ENCODE data around the gene MSRB3. TPM values are rescaled to one million over a fixed set of nuclear protein-coding genes. Genes with fewer than 3 reads are reported as not detected.
A peak's percentile ranks its signal among the peaks of the same experiment; 100 is the strongest.

Gene MSRB3
- total RNA-seq (2021) (0.80 to 1.8 TPM (median 0.85 TPM) in 3 replicates), Bru-seq, nascent RNA (percentile 24 among the genes with signal in this experiment)
- long read RNA-seq, experiment 1, full-length matches to known transcripts: 3 of 5 reads
- long read RNA-seq, experiment 1, partial matches to known transcripts: 0 of 5 reads
- long read RNA-seq, experiment 1, other reads (novel, unspliced or antisense): 2 of 5 reads
- long read RNA-seq, experiment 2, partial matches to known transcripts: 1 of 1 reads
- long read RNA-seq, experiment 2, other reads (novel, unspliced or antisense): 0 of 1 reads
- long read RNA-seq, experiment 3, partial matches to known transcripts: 0 of 1 reads
- long read RNA-seq, experiment 3, other reads (novel, unspliced or antisense): 1 of 1 reads

DNA sequence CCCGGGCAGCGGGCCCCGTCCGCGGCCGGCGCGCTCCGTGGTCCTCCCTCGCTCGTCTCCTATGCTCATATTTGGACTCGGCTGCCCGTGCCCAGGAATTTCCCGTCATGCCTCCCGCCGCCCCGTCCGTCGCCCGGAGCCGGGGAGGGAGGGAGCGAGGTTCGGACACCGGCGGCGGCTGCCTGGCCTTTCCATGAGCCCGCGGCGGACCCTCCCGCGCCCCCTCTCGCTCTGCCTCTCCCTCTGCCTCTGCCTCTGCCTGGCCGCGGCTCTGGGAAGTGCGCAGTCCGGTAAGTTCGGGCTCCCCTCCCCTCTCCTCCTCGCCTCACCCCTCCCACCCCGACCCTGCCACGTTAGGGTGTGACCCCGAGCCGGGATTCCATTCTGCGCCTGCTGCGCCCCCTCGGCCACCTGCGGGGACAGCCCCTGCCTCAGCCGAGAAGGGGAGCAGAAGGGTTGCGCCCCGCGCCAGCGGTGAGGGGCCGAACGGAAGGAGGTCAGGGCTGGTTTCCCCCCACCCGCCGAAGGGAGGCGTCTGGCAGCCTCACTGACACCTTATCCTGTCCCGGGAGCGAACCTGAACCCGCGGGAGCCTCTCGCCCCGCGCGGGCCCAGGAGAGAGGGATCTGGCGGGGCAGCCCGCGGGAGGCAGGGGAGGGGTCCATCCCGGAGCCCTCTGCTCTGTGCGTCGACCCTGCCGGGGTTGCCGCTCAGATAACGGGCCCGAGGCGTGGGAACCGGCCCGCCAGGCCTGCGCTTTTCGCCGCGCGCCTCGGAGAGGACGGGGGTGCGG, at the start of gene MSRB3:
Gene MSRB3 (plus strand): TSS at position 108 of the 793 bp plus-strand sequence. CDS start 29,897 bp downstream, outside the sequence.
- Mint-ChIP-seq H3K36me3 (no peaks in the 10 kb centered on the region), H3K27ac (no peak within 1 kb of the TSS), H3K9me3 (no peaks in the 10 kb centered on the region), H3K27me3 (ENCODE audit: low read depth) (peaks cover 47% of the 10 kb centered on the region), H3K4me3 (peak within 1 kb of the TSS; percentile 80), H3K4me1 (peaks cover 20% of the 10 kb centered on the region)
- ChIA-PET POLR2A (no interaction called here), CTCF (interaction anchor here (0.6 kb wide), 1 partner anchor 24 kb away, joined by 3 read pairs; no protein-coding TSS in a partner anchor)
- ATAC-seq (peak; percentile 89), DNase-seq (ENCODE audit: low spot score) (peak; percentile 81)
- TF ChIP-seq, protein P1, sequence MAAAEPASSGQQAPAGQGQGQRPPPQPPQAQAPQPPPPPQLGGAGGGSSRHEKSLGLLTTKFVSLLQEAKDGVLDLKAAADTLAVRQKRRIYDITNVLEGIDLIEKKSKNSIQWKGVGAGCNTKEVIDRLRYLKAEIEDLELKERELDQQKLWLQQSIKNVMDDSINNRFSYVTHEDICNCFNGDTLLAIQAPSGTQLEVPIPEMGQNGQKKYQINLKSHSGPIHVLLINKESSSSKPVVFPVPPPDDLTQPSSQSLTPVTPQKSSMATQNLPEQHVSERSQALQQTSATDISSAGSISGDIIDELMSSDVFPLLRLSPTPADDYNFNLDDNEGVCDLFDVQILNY (CRISPR knock-in tag; IDR thresholded peaks at IDR 0.05): 0 out of 2 replicates have a peak, but pooled peaks have one; percentile 5
- TF ChIP-seq ZNF232 (CRISPR knock-in tag; IDR thresholded peaks at IDR 0.05): peak; percentile 41; the same call in 1 of the 2 replicates
- TF ChIP-seq, protein P2, sequence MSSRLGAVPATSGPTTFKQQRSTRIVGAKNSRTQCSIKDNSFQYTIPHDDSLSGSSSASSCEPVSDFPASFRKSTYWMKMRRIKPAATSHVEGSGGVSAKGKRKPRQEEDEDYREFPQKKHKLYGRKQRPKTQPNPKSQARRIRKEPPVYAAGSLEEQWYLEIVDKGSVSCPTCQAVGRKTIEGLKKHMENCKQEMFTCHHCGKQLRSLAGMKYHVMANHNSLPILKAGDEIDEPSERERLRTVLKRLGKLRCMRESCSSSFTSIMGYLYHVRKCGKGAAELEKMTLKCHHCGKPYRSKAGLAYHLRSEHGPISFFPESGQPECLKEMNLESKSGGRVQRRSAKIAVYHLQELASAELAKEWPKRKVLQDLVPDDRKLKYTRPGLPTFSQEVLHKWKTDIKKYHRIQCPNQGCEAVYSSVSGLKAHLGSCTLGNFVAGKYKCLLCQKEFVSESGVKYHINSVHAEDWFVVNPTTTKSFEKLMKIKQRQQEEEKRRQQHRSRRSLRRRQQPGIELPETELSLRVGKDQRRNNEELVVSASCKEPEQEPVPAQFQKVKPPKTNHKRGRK (CRISPR knock-in tag; IDR thresholded peaks at IDR 0.05; ENCODE audit: borderline replicate concordance): no peak
- no peak for TF ChIP-seq GABPB1 (CRISPR knock-in tag; IDR thresholded peaks at IDR 0.05)
- TF ChIP-seq, protein P3, sequence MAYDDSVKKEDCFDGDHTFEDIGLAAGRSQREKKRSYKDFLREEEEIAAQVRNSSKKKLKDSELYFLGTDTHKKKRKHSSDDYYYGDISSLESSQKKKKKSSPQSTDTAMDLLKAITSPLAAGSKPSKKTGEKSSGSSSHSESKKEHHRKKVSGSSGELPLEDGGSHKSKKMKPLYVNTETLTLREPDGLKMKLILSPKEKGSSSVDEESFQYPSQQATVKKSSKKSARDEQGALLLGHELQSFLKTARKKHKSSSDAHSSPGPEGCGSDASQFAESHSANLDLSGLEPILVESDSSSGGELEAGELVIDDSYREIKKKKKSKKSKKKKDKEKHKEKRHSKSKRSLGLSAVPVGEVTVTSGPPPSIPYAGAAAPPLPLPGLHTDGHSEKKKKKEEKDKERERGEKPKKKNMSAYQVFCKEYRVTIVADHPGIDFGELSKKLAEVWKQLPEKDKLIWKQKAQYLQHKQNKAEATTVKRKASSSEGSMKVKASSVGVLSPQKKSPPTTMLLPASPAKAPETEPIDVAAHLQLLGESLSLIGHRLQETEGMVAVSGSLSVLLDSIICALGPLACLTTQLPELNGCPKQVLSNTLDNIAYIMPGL (CRISPR knock-in tag; IDR thresholded peaks at IDR 0.05): peak; percentile 87; the same call in 1 of the 2 replicates
- peak; percentile 39; the same call in 1 of the 2 replicates for TF ChIP-seq SP1 (CRISPR knock-in tag; conservative IDR thresholded peaks at IDR 0.05)
- TF ChIP-seq ZNF263 (CRISPR knock-in tag; IDR thresholded peaks at IDR 0.05; ENCODE audit: low read depth): peak; percentile 93
- no peak for TF ChIP-seq GTF2I (CRISPR knock-in tag; conservative IDR thresholded peaks at IDR 0.05)
- no peak for TF ChIP-seq CBFB (CRISPR knock-in tag; IDR thresholded peaks at IDR 0.05; ENCODE audit: low read depth)
- no peak for TF ChIP-seq FOXJ3 (CRISPR knock-in tag; IDR thresholded peaks at IDR 0.05; ENCODE audit: borderline replicate concordance)
- no peak for TF ChIP-seq NR3C1 (CRISPR knock-in tag; conservative IDR thresholded peaks at IDR 0.05; ENCODE audit: low read depth)
- no peak for TF ChIP-seq CREB1 (CRISPR knock-in tag; IDR thresholded peaks at IDR 0.05)
- TF ChIP-seq ZNF219 (CRISPR knock-in tag; IDR thresholded peaks at IDR 0.05; ENCODE audit: borderline replicate concordance): no peak
- TF ChIP-seq TEAD4 (CRISPR knock-in tag; IDR thresholded peaks at IDR 0.05): no peak
- no peak for TF ChIP-seq TP53 (CRISPR knock-in tag; IDR thresholded peaks at IDR 0.05)
- TF ChIP-seq, protein P4, sequence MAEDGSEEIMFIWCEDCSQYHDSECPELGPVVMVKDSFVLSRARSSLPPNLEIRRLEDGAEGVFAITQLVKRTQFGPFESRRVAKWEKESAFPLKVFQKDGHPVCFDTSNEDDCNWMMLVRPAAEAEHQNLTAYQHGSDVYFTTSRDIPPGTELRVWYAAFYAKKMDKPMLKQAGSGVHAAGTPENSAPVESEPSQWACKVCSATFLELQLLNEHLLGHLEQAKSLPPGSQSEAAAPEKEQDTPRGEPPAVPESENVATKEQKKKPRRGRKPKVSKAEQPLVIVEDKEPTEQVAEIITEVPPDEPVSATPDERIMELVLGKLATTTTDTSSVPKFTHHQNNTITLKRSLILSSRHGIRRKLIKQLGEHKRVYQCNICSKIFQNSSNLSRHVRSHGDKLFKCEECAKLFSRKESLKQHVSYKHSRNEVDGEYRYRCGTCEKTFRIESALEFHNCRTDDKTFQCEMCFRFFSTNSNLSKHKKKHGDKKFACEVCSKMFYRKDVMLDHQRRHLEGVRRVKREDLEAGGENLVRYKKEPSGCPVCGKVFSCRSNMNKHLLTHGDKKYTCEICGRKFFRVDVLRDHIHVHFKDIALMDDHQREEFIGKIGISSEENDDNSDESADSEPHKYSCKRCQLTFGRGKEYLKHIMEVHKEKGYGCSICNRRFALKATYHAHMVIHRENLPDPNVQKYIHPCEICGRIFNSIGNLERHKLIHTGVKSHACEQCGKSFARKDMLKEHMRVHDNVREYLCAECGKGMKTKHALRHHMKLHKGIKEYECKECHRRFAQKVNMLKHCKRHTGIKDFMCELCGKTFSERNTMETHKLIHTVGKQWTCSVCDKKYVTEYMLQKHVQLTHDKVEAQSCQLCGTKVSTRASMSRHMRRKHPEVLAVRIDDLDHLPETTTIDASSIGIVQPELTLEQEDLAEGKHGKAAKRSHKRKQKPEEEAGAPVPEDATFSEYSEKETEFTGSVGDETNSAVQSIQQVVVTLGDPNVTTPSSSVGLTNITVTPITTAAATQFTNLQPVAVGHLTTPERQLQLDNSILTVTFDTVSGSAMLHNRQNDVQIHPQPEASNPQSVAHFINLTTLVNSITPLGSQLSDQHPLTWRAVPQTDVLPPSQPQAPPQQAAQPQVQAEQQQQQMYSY (CRISPR knock-in tag; IDR thresholded peaks at IDR 0.05): no peak
- TF ChIP-seq PRRX2 (CRISPR knock-in tag; IDR thresholded peaks at IDR 0.05): no peak
- TF ChIP-seq ELF4 (CRISPR knock-in tag; IDR thresholded peaks at IDR 0.05; ENCODE audit: low read depth): no peak
- TF ChIP-seq, protein P5, sequence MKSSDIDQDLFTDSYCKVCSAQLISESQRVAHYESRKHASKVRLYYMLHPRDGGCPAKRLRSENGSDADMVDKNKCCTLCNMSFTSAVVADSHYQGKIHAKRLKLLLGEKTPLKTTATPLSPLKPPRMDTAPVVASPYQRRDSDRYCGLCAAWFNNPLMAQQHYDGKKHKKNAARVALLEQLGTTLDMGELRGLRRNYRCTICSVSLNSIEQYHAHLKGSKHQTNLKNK (CRISPR knock-in tag; IDR thresholded peaks at IDR 0.05): no peak
- no peak for TF ChIP-seq ZNF671 (CRISPR knock-in tag; IDR thresholded peaks at IDR 0.05)
- TF ChIP-seq, protein P6, sequence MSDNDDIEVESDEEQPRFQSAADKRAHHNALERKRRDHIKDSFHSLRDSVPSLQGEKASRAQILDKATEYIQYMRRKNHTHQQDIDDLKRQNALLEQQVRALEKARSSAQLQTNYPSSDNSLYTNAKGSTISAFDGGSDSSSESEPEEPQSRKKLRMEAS (CRISPR knock-in tag; IDR thresholded peaks at IDR 0.05): peak; percentile 33; the same call in 1 of the 2 replicates
- no peak for TF ChIP-seq JAZF1 (CRISPR knock-in tag; IDR thresholded peaks at IDR 0.05)
- TF ChIP-seq, protein P7, sequence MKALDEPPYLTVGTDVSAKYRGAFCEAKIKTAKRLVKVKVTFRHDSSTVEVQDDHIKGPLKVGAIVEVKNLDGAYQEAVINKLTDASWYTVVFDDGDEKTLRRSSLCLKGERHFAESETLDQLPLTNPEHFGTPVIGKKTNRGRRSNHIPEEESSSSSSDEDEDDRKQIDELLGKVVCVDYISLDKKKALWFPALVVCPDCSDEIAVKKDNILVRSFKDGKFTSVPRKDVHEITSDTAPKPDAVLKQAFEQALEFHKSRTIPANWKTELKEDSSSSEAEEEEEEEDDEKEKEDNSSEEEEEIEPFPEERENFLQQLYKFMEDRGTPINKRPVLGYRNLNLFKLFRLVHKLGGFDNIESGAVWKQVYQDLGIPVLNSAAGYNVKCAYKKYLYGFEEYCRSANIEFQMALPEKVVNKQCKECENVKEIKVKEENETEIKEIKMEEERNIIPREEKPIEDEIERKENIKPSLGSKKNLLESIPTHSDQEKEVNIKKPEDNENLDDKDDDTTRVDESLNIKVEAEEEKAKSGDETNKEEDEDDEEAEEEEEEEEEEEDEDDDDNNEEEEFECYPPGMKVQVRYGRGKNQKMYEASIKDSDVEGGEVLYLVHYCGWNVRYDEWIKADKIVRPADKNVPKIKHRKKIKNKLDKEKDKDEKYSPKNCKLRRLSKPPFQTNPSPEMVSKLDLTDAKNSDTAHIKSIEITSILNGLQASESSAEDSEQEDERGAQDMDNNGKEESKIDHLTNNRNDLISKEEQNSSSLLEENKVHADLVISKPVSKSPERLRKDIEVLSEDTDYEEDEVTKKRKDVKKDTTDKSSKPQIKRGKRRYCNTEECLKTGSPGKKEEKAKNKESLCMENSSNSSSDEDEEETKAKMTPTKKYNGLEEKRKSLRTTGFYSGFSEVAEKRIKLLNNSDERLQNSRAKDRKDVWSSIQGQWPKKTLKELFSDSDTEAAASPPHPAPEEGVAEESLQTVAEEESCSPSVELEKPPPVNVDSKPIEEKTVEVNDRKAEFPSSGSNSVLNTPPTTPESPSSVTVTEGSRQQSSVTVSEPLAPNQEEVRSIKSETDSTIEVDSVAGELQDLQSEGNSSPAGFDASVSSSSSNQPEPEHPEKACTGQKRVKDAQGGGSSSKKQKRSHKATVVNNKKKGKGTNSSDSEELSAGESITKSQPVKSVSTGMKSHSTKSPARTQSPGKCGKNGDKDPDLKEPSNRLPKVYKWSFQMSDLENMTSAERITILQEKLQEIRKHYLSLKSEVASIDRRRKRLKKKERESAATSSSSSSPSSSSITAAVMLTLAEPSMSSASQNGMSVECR (CRISPR knock-in tag; IDR thresholded peaks at IDR 0.05; ENCODE audit: borderline replicate concordance): 0 out of 2 replicates have a peak, but pooled peaks have one; percentile 78
